Tibial nerve (tissue), 4 donors: Measurements from ENCODE around the gene MTNR1A. TPM values are rescaled to one million over a fixed set of nuclear protein-coding genes. Genes with fewer than 3 reads are reported as not detected.
"Not testable (repeated sequence)": the region's sequence is repeated elsewhere in the genome, so short reads cannot be mapped to it uniquely, and the experiment has no call there.

Experiments
- DNase-seq, 2 donors: peaks; one replicate each; pipeline ENCODE4 v3.0.0-alpha.2; 2019; ENCODE audit warnings: low spot score in 2 of 2
- H3K27ac ChIP-seq, 4 donors: fragments of 200-600 bp; sonication (generic) in 3 of 4; one replicate each; pipeline ENCODE4 v1.5.1; 2017 to 2019; ENCODE audit warnings: mild to moderate bottlenecking in 1 of 4
- H3K27me3 ChIP-seq, 2 donors: fragments of 200-600 bp; sonication (generic) in 1 of 2; one replicate each; pipeline versions ENCODE4 v1.5.1 to v1.6.0; 2017 to 2019
- H3K36me3 ChIP-seq, 3 donors: fragments of 200-600 bp; sonication (generic); one replicate each; pipeline ENCODE4 v1.5.1; 2018 to 2019
- H3K4me1 ChIP-seq, 4 donors: fragments of 200-600 bp; sonication (generic) in 3 of 4; one replicate each; pipeline ENCODE4 v1.5.1; 2017 to 2019
- H3K4me3 ChIP-seq, 4 donors: fragments of 200-600 bp; sonication (generic) in 3 of 4; one replicate each; pipeline ENCODE4 v1.5.1; 2017 to 2019; ENCODE audit warnings: mild to moderate bottlenecking in 1 of 4, moderate library complexity in 1 of 4
- H3K9me3 ChIP-seq, 4 donors: fragments of 200-600 bp; sonication (generic) in 3 of 4; one replicate each; pipeline ENCODE4 v1.5.1; 2017 to 2019
- CTCF ChIP-seq, 5 experiments: fragments of 200-600 bp in 3 of 5; fragments of 450-650 bp in 2 of 5; sonication (generic) in 3 of 5; IDR thresholded peaks; one replicate each; pipeline ENCODE4 v1.5.1; 2016 to 2019; ENCODE audit warnings: antibody characterized with exemption in 5 of 5, mild to moderate bottlenecking in 3 of 5, moderate library complexity in 2 of 5
- EP300 ChIP-seq, 2 donors: sonication (generic); formaldehyde crosslinking; IDR thresholded peaks; one replicate each; pipeline ENCODE4 v1.6.1; 2017; ENCODE audit warnings: antibody characterized with exemption in 2 of 2, mild to moderate bottlenecking in 1 of 2
- POLR2A ChIP-seq, 2 donors: fragments of 450-650 bp; IDR thresholded peaks; one replicate each; pipeline ENCODE4 v1.6.1; 2017; ENCODE audit warnings: antibody characterized with exemption in 2 of 2, mild to moderate bottlenecking in 2 of 2, moderate library complexity in 2 of 2
- WGBS, 2 donors: methylation state at CpG; one replicate each; pipeline ENCODE4 v1.1.5; 2018; 5-methylcytosine and 5-hydroxymethylcytosine counted together
- total RNA-seq, 4 donors: library from RNA; depleted of rRNA; stranded (reverse); fragments of >200 nt; gene quantifications; one replicate each; pipeline ENCODE4 v1.1.0, GENCODE V29; 2016

Gene MTNR1A
- total RNA-seq, 4 donors from 2014 or later: not detected

DNA sequence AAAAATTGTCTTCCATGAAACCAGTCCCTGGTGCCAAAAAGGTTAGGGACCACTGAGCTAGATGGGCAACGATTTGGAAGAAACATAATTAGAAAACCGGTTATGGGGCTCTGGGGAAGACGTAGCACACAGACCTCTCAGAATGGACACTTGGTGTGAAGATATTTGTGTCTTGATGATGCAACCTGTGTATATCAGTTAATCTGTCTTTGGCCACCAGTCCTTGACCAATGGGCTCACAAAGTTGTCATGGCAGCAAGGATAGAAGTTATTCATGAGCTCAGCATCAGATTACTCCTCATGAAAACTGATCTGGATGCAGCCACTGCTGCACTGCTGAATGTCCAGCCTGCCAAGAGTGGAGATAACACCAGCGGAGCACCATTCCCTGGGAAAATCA is 13.6 kb downstream of the MTNR1A start:
- 90 to 97% methylated on average over 4 of the region's 4 CpGs for WGBS, 2 donors
- H3K4me3 ChIP-seq: no peak overlapping the region
- no peaks in the 10 kb centered on the region for H3K36me3 ChIP-seq
- H3K27me3 ChIP-seq: no peaks in the 10 kb centered on the region
- H3K9me3 ChIP-seq: peaks cover 0 to 15% (median 0%) of the 10 kb centered on the region in 4 donors
- no peak for DNase-seq
- H3K4me1 ChIP-seq: no peaks in the 10 kb centered on the region
- H3K27ac ChIP-seq: no peak overlapping the region
- TF ChIP-seq CTCF (IDR thresholded peaks at IDR 0.05) (no peak), POLR2A (IDR thresholded peaks at IDR 0.05) (no peak), EP300 (IDR thresholded peaks at IDR 0.05) (no peak)

DNA sequence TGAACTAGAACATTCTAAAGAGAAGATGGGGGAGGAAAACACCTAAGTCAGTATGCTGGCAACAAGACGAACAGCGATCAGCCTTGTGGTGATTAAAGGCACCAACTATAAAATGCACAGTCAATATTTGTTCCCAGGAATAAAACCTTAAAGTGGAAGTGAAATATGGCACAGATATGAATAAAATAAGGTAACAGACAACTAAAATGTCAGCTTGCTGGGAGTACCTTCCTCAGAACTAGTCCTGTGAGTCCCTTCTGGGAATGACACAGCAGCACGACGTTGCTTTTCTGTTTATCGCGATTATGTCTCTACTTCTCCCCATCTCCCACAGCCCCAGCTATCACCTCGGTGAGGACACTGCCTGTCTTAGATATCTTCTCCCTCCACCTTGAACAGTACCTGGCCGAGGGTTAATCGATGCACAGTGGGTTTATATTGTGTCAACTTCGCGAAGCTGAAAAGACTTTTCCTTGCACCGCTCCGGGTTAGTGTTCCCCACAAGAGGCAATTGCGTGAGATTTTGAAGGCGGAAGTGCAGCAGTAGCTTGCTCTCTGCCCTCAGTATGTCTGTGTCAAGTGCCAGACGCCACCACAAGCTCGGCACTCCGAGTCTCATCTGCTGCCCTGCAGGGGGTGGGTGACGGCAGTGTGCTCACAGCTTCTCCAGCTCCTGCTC is 17.4 kb downstream of the MTNR1A start:
- Histone ChIP-seq H3K27me3 (no peaks in the 10 kb centered on the region), H3K27ac (no peak overlapping the region), H3K4me3 (no peak overlapping the region), H3K4me1 (no peaks in the 10 kb centered on the region), H3K36me3 (no peaks in the 10 kb centered on the region), H3K9me3 (peaks cover 0 to 14% (median 0%) of the 10 kb centered on the region in 4 donors)
- WGBS, 2 donors: 79 to 83% methylated on average over 19 of the region's 19 CpGs
- TF ChIP-seq POLR2A (IDR thresholded peaks at IDR 0.05) (no peak), CTCF (IDR thresholded peaks at IDR 0.05) (no peak), EP300 (IDR thresholded peaks at IDR 0.05) (no peak)
- DNase-seq: no peak

GRCh38 chr4:186536285-186536684 is 19.1 kb downstream of the MTNR1A start:
- Histone ChIP-seq H3K9me3 (peaks cover 0 to 14% (median 0%) of the 10 kb centered on the region in 4 donors), H3K27me3 (no peaks in the 10 kb centered on the region), H3K36me3 (no peaks in the 10 kb centered on the region), H3K4me3 (no peak overlapping the region), H3K4me1 (no peaks in the 10 kb centered on the region), H3K27ac (no peak overlapping the region)
- DNase-seq: no peak
- TF ChIP-seq EP300 (IDR thresholded peaks at IDR 0.05): no peak
- no peak for TF ChIP-seq POLR2A (IDR thresholded peaks at IDR 0.05)
- TF ChIP-seq CTCF (IDR thresholded peaks at IDR 0.05): no peak
- WGBS, 2 donors: 82 to 85% methylated on average over 10 of the region's 10 CpGs

GRCh38 chr4:186534056-186534455 is 21.3 kb downstream of the MTNR1A start:
- H3K9me3 ChIP-seq: peaks cover 0 to 8% (median 0%) of the 10 kb centered on the region in 4 donors
- no peaks in the 10 kb centered on the region for H3K36me3 ChIP-seq
- no peaks in the 10 kb centered on the region for H3K4me1 ChIP-seq
- no peaks in the 10 kb centered on the region for H3K27me3 ChIP-seq
- H3K27ac ChIP-seq: no peak overlapping the region
- H3K4me3 ChIP-seq: no peak overlapping the region
- 94 to 98% methylated on average over 21 of the region's 21 CpGs for WGBS, 2 donors
- DNase-seq: no peak
- TF ChIP-seq EP300 (IDR thresholded peaks at IDR 0.05): no peak
- TF ChIP-seq POLR2A (IDR thresholded peaks at IDR 0.05): no peak
- TF ChIP-seq CTCF (IDR thresholded peaks at IDR 0.05): no peak

DNA sequence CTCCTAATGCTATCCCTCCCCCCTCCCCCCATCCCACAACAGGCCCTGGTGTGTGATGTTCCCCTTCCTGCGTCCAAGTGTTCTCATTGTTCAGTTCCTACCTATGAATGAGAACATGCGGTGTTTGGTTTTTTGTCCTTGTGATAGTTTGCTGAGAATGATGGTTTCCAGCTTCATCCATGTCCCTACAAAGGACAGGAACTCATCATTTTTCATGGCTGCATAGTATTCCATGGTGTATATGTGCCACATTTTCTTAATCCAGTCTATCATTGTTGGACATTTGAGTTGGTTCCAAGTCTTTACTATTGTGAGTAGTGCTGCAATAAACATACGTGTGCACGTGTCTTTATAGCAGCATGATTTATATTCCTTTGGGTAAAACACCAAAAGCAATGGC is 31.4 kb downstream of the MTNR1A start:
- H3K4me3 ChIP-seq, H3K27me3 ChIP-seq, H3K27ac ChIP-seq, DNase-seq, H3K4me1 ChIP-seq, H3K36me3 ChIP-seq, H3K9me3 ChIP-seq: not testable (repeated sequence)
- WGBS, 2 donors: 96 to 97% methylated on average over 4 of the region's 4 CpGs
